Gastrocnemius medialis (tissue), 4 donors: ENCODE measurements around the gene N4BP2L2.

Experiments used
- CTCF ChIP-seq, 5 experiments: fragments of 450-650 bp in 3 of 5; fragments of 200-600 bp in 2 of 5; sonication (generic) in 2 of 5; IDR thresholded peaks in 4 of 5; conservative IDR thresholded peaks in 1 of 5; 1 replicate in 4 of 5; 2 replicates in 1 of 5; pipeline ENCODE4 v1.5.1; 2016 to 2019; ENCODE audit warnings: antibody characterized with exemption in 5 of 5, mild to moderate bottlenecking in 3 of 5, moderate library complexity in 3 of 5
- POLR2A ChIP-seq, 2 donors: fragments of 450-650 bp; IDR thresholded peaks; one replicate each; pipeline ENCODE4 v1.6.1; 2017; ENCODE audit warnings: antibody characterized with exemption in 2 of 2, mild to moderate bottlenecking in 2 of 2, moderate library complexity in 2 of 2

- no peak for TF ChIP-seq CTCF (IDR thresholded peaks at IDR 0.05 in 4 of 5, conservative IDR thresholded peaks at IDR 0.05 in 1 of 5)
- TF ChIP-seq POLR2A (IDR thresholded peaks at IDR 0.05) = no peak
Measured at GRCh38 chr13:32473650-32474049, 64.9 kb downstream of the N4BP2L2 start.
